WTC11 (cell line): ENCODE results near the gene SFTPD.

ENCODE experiments used
- TF ChIP-seq, protein P1 (sequence below): sonication (generic); formaldehyde crosslinking; conservative IDR thresholded peaks from 2 replicates; pipeline ENCODE4 v1.8.1; 2022; ENCODE audit warnings: mild to moderate bottlenecking, missing genetic modification reagents
- TF ChIP-seq, protein P2 (sequence below): fragments of 200-600 bp; IDR thresholded peaks from 2 replicates; pipeline ENCODE4 v1.8.0; 2022; ENCODE audit warnings: antibody characterized with exemption
- TF ChIP-seq, protein P3 (sequence below): sonication (generic); formaldehyde crosslinking; IDR thresholded peaks from 2 replicates; pipeline ENCODE4 v1.8.0; 2023; ENCODE audit warnings: missing genetic modification reagents
- TF ChIP-seq, protein P4 (sequence below): sonication (generic); formaldehyde crosslinking; IDR thresholded peaks from 2 replicates; pipeline ENCODE4 v1.8.1; 2023; ENCODE audit warnings: mild to moderate bottlenecking, missing genetic modification reagents, moderate library complexity

DNA sequence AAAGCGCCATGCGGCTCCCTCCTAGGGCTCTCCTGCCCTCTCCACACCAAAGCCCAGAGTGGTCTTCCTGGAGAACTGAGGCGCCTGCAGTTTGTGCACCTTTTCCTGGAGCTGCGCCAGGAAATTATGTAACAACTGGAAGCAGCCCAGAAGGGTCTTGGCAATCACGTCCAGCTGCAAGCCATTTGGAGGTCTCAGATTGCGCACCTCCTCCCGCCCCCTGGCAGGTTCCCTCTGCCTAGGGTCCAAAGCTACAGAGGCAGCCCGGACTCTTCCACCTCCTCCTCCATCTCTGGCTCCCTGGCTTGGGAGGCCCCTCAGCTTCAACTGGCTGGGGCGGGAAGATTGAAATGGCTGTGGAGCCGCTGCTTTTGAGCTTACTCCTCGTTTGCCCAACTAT, 34.0 kb upstream of the SFTPD start:
- TF ChIP-seq, protein P1, sequence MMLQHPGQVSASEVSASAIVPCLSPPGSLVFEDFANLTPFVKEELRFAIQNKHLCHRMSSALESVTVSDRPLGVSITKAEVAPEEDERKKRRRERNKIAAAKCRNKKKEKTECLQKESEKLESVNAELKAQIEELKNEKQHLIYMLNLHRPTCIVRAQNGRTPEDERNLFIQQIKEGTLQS, result no peak
- TF ChIP-seq, protein P2, sequence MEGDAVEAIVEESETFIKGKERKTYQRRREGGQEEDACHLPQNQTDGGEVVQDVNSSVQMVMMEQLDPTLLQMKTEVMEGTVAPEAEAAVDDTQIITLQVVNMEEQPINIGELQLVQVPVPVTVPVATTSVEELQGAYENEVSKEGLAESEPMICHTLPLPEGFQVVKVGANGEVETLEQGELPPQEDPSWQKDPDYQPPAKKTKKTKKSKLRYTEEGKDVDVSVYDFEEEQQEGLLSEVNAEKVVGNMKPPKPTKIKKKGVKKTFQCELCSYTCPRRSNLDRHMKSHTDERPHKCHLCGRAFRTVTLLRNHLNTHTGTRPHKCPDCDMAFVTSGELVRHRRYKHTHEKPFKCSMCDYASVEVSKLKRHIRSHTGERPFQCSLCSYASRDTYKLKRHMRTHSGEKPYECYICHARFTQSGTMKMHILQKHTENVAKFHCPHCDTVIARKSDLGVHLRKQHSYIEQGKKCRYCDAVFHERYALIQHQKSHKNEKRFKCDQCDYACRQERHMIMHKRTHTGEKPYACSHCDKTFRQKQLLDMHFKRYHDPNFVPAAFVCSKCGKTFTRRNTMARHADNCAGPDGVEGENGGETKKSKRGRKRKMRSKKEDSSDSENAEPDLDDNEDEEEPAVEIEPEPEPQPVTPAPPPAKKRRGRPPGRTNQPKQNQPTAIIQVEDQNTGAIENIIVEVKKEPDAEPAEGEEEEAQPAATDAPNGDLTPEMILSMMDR, result no peak
- TF ChIP-seq, protein P3, sequence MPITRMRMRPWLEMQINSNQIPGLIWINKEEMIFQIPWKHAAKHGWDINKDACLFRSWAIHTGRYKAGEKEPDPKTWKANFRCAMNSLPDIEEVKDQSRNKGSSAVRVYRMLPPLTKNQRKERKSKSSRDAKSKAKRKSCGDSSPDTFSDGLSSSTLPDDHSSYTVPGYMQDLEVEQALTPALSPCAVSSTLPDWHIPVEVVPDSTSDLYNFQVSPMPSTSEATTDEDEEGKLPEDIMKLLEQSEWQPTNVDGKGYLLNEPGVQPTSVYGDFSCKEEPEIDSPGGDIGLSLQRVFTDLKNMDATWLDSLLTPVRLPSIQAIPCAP, result no peak
- TF ChIP-seq, protein P4, sequence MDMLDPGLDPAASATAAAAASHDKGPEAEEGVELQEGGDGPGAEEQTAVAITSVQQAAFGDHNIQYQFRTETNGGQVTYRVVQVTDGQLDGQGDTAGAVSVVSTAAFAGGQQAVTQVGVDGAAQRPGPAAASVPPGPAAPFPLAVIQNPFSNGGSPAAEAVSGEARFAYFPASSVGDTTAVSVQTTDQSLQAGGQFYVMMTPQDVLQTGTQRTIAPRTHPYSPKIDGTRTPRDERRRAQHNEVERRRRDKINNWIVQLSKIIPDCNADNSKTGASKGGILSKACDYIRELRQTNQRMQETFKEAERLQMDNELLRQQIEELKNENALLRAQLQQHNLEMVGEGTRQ (CRISPR knock-in tag), result no peak
